A549 (cell line): Measurements from ENCODE around the gene ADAM10. TPM values are rescaled to one million over a fixed set of nuclear protein-coding genes. Genes with fewer than 3 reads are reported as not detected.
A peak's percentile ranks its signal among the peaks of the same experiment; 100 is the strongest.
"Not testable (repeated sequence)": the region's sequence is repeated elsewhere in the genome, so short reads cannot be mapped to it uniquely, and the experiment has no call there.

ENCODE experiments used
- ATAC-seq, 2 experiments: fragments of 200-7000 bp in 1 of 2; fragments of >200 bp in 1 of 2; cut with Nextera tagmentation in 1 of 2; cut with Tn5 transposase in 1 of 2; 3 replicates each; pipeline versions ENCODE4 v1.8.0 to v1.9.1; 2018 to 2020; ENCODE audit warnings: mild to moderate bottlenecking in 1 of 2, moderate library complexity in 1 of 2
- CTCF ChIA-PET: fragments of 300-600 bp; sonication (Branson Sonifier 250); formaldehyde crosslinking; extraction: SDS; loops from one replicate; lab custom pipeline; 2021; ENCODE audit warnings: antibody characterized with exemption, inconsistent platforms; lab: Yijun Ruan, JAX
- POLR2A ChIA-PET: fragments of 350-600 bp; formaldehyde crosslinking; extraction: SDS; loops from one replicate; lab custom pipeline; 2021; ENCODE audit warnings: antibody characterized with exemption, inconsistent platforms; lab: Yijun Ruan, JAX
- DNase-seq, 2 experiments: peaks; one replicate each; pipeline versions ENCODE4 v3.0.0 to v3.0.0-alpha.2; 2011 to 2016; ENCODE audit warnings: low read depth in 1 of 2, low spot score in 1 of 2
- FAIRE-seq: peaks from 2 replicates; lab custom pipeline; 2011; peaks lifted over from hg19 to GRCh38; lab: Jason Lieb, UNC
- H3K27ac ChIP-seq, 2 experiments: fragments of >200 bp; sonication (Bioruptor Twin); formaldehyde crosslinking; 3 replicates each; pipeline ENCODE4 v1.5.1; 2016 to 2017
- H3K4me1 ChIP-seq: fragments of >200 bp; sonication (Bioruptor Twin); formaldehyde crosslinking; 3 replicates; pipeline ENCODE4 v1.6.1; 2016
- H3K4me2 ChIP-seq: fragments of >200 bp; sonication (Bioruptor Twin); formaldehyde crosslinking; 3 replicates; pipeline ENCODE4 v1.6.1; 2016
- H3K4me3 ChIP-seq: fragments of >200 bp; sonication (Bioruptor Twin); formaldehyde crosslinking; 3 replicates; pipeline ENCODE4 v1.5.1; 2016
- H3K9me3 ChIP-seq: fragments of >200 bp; sonication (Bioruptor Twin); formaldehyde crosslinking; 3 replicates; pipeline ENCODE4 v1.6.1; 2016
- BHLHE40 ChIP-seq: IDR thresholded peaks from 2 replicates; pipeline ENCODE4 v1.6.1; 2012; ENCODE audit warnings: low read depth, low read length, inconsistent platforms
- CEBPB ChIP-seq, 2 experiments: fragments of >200 bp in 1 of 2; sonication (Bioruptor Twin) in 1 of 2; formaldehyde crosslinking in 1 of 2; IDR thresholded peaks; 2 replicates each; pipeline ENCODE4 v1.6.1; 2012 to 2016
- EHF ChIP-seq: fragments of 250-450 bp; sonication (Bioruptor Pico); IDR thresholded peaks from 2 replicates; pipeline ENCODE4 v1.5.0; 2020; ENCODE audit warnings: mild to moderate bottlenecking
- EP300 ChIP-seq, 2 experiments: fragments of >200 bp; sonication (Bioruptor Twin); formaldehyde crosslinking; IDR thresholded peaks; 2 replicates in 1 of 2; 3 replicates in 1 of 2; pipeline ENCODE4 v1.6.1; 2016 to 2017
- FOSL2 ChIP-seq, 2 experiments: fragments of 450-650 bp in 1 of 2; fragments of >200 bp in 1 of 2; sonication (Bioruptor Twin) in 1 of 2; formaldehyde crosslinking; IDR thresholded peaks; 2 replicates each; pipeline versions ENCODE4 v1.5.0 to v1.6.1; 2016 to 2020; ENCODE audit warnings: mild to moderate bottlenecking in 1 of 2, moderate library complexity in 1 of 2
- FOXS1 ChIP-seq: fragments of 250-450 bp; sonication (Bioruptor Pico); IDR thresholded peaks from 2 replicates; pipeline ENCODE4 v1.5.0; 2020; ENCODE audit warnings: mild to moderate bottlenecking, moderate library complexity
- GATA3 ChIP-seq: IDR thresholded peaks from 2 replicates; pipeline ENCODE4 v1.6.1; 2012; ENCODE audit warnings: borderline replicate concordance
- HDAC2 ChIP-seq: fragments of 200-600 bp; sonication (generic); IDR thresholded peaks from 2 replicates; pipeline ENCODE4 v1.6.1; 2016
- HEYL ChIP-seq: fragments of 250-450 bp; sonication (Bioruptor Pico); IDR thresholded peaks from 2 replicates; pipeline ENCODE4 v1.8.0; 2021; ENCODE audit warnings: mild to moderate bottlenecking, moderate library complexity
- HOXB13 ChIP-seq: fragments of 250-450 bp; sonication (Bioruptor Pico); IDR thresholded peaks from 2 replicates; pipeline ENCODE4 v1.5.0; 2020; ENCODE audit warnings: low read depth, mild to moderate bottlenecking, moderate library complexity
- KDM1A ChIP-seq: fragments of 200-600 bp; sonication (generic); IDR thresholded peaks from 2 replicates; pipeline ENCODE4 v1.6.1; 2016; ENCODE audit warnings: low read depth, mild to moderate bottlenecking
- MYC ChIP-seq: IDR thresholded peaks from 2 replicates; pipeline ENCODE4 v1.6.1; 2012; ENCODE audit warnings: mild to moderate bottlenecking, inconsistent platforms, low read length, improper control_type of control experiment, borderline replicate concordance
- NR3C1 ChIP-seq: fragments of >200 bp; sonication (Bioruptor Twin); formaldehyde crosslinking; IDR thresholded peaks from 3 replicates; pipeline ENCODE4 v1.6.1; 2017
- RCOR1 ChIP-seq: fragments of 150-350 bp; IDR thresholded peaks from 2 replicates; pipeline ENCODE4 v1.6.1; 2014; ENCODE audit warnings: antibody characterized with exemption, low read length, low read depth
- RFX5 ChIP-seq: fragments of 450-650 bp; IDR thresholded peaks from 2 replicates; pipeline ENCODE4 v1.7.1; 2014; ENCODE audit warnings: antibody characterized with exemption, mild to moderate bottlenecking, moderate library complexity
- ZNF302 ChIP-seq: fragments of 250-450 bp; sonication (Bioruptor Pico); IDR thresholded peaks from 2 replicates; pipeline ENCODE4 v1.9.0; 2021; ENCODE audit warnings: inconsistent platforms, mild to moderate bottlenecking, moderate library complexity
- WGBS: methylation state at CpG from one replicate; pipeline ENCODE4 v1.1.6; 2017; ENCODE audit errors: missing lambda C conversion rate; 5-methylcytosine and 5-hydroxymethylcytosine counted together
- polyA plus RNA-seq, 4 experiments: library from polyadenylated mRNA; depleted of rRNA in 3 of 4; stranded (reverse); fragments of >200 nt; fragmentation: RNase III in 1 of 4; extraction: RNeasy Plus Mini Kit Qiagen cat#74134 plus additional on column Dnase treatment in 1 of 4; gene quantifications; 2 replicates in 3 of 4; 3 replicates in 1 of 4; pipeline ENCODE4 v1.2.3, GENCODE V29; 2011 to 2017
- TF ChIP-seq, protein P1 (sequence below): fragments of 150-350 bp; IDR thresholded peaks from 2 replicates; pipeline ENCODE4 v1.6.1; 2014; ENCODE audit warnings: low read depth, mild to moderate bottlenecking, low read length
- TF ChIP-seq, protein P2 (sequence below): IDR thresholded peaks from 2 replicates; pipeline ENCODE4 v1.6.1; 2012; ENCODE audit warnings: low read depth, borderline replicate concordance
- TF ChIP-seq, protein P3 (sequence below): fragments of 250-450 bp; sonication (Bioruptor Pico); IDR thresholded peaks from 2 replicates; pipeline ENCODE4 v1.5.0; 2020; ENCODE audit warnings: low read depth, mild to moderate bottlenecking, moderate library complexity
- TF ChIP-seq, protein P4 (sequence below): fragments of 200-600 bp; sonication (generic); IDR thresholded peaks from 2 replicates; pipeline ENCODE4 v1.6.1; 2016; ENCODE audit warnings: antibody characterized with exemption, mild to moderate bottlenecking, moderate library complexity

Gene ADAM10
- polyA plus RNA-seq, 2 of the 4 experiments (the other 2 are of a cell fraction) = 200 to 210 TPM

DNA sequence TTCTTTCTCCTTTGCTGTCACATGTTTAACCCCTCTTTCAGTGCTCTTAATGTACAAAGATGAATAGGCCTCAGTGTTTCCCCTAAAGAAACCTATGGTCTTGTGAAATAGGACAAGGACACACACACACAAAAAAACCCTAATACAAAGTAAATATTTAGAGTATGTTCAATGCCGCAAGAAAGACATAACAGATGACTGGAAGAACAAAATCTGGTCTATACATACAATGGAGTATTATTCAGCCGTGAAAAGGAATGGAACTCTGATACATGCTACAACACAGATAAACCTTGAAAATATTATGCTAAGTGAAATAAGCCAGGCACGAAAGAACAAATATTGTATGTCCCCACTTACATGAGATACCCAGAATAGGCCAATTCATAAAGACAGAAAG is 123.1 kb downstream of the ADAM10 start:
- no peak for DNase-seq
- Histone ChIP-seq H3K27ac (no peak overlapping the region), H3K4me1 (peaks cover 20% of the 10 kb centered on the region; the same call in 2 of the 3 replicates), H3K4me3 (no peak overlapping the region), H3K9me3 (no peaks in the 10 kb centered on the region), H3K4me2 (no peak overlapping the region)
- no peak for ATAC-seq
- 89% methylated on average over 3 of the region's 3 CpGs for WGBS
- FAIRE-seq = no peak
- TF ChIP-seq, protein P1, sequence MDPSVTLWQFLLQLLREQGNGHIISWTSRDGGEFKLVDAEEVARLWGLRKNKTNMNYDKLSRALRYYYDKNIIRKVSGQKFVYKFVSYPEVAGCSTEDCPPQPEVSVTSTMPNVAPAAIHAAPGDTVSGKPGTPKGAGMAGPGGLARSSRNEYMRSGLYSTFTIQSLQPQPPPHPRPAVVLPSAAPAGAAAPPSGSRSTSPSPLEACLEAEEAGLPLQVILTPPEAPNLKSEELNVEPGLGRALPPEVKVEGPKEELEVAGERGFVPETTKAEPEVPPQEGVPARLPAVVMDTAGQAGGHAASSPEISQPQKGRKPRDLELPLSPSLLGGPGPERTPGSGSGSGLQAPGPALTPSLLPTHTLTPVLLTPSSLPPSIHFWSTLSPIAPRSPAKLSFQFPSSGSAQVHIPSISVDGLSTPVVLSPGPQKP = no peak
- TF ChIP-seq GATA3 (no peak), RFX5 (no peak), NR3C1 (no peak), RCOR1 (no peak), EHF (CRISPR knock-in tag) (no peak)
- TF ChIP-seq, protein P2, sequence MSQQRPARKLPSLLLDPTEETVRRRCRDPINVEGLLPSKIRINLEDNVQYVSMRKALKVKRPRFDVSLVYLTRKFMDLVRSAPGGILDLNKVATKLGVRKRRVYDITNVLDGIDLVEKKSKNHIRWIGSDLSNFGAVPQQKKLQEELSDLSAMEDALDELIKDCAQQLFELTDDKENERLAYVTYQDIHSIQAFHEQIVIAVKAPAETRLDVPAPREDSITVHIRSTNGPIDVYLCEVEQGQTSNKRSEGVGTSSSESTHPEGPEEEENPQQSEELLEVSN = no peak
- POLR2A ChIA-PET = no interaction called here
- CTCF ChIA-PET = no interaction called here

DNA sequence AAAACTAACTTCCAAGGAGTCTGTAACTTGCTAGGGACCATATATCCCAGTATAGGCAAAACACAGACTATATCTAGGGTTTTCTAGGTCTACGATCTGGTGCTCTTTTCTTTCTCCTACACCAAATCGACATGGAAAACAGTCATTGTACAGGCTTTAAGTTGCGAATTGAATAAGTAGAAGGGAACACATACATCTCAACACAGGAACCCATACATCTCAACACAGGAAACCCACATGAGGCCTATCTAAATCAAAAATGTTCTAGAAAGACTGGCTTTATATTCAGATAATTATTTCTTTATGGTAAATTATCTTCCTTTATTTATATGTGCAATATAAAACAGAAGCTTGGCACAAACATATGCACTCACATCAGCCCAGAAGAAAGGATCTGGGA is 126.6 kb downstream of the ADAM10 start:
- WGBS = 89% methylated on average over 3 of the region's 3 CpGs
- ATAC-seq (no peak), DNase-seq (no peak), FAIRE-seq (no peak)
- CTCF ChIA-PET = interaction anchor here (1.1 kb wide), 1 partner anchor 12 kb away, joined by 3 read pairs; no protein-coding TSS in a partner anchor
- H3K27ac ChIP-seq = no peak overlapping the region
- H3K4me1 ChIP-seq = peaks cover 14% of the 10 kb centered on the region; the same call in 2 of the 3 replicates
- POLR2A ChIA-PET = no interaction called here
- no peak overlapping the region for H3K4me3 ChIP-seq
- no peaks in the 10 kb centered on the region for H3K9me3 ChIP-seq
- no peak overlapping the region for H3K4me2 ChIP-seq
- TF ChIP-seq, protein P3, sequence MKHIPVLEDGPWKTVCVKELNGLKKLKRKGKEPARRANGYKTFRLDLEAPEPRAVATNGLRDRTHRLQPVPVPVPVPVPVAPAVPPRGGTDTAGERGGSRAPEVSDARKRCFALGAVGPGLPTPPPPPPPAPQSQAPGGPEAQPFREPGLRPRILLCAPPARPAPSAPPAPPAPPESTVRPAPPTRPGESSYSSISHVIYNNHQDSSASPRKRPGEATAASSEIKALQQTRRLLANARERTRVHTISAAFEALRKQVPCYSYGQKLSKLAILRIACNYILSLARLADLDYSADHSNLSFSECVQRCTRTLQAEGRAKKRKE (CRISPR knock-in tag) = no peak
- no peak for TF ChIP-seq NR3C1
- TF ChIP-seq HEYL (CRISPR knock-in tag) = no peak
- TF ChIP-seq EP300 (IDR thresholded peaks at IDR 0.05) = no peak
- TF ChIP-seq MYC = no peak
- TF ChIP-seq BHLHE40 = no peak
- TF ChIP-seq CEBPB (IDR thresholded peaks at IDR 0.05) = no peak
- TF ChIP-seq, all 56 proteins: peak for 0

DNA sequence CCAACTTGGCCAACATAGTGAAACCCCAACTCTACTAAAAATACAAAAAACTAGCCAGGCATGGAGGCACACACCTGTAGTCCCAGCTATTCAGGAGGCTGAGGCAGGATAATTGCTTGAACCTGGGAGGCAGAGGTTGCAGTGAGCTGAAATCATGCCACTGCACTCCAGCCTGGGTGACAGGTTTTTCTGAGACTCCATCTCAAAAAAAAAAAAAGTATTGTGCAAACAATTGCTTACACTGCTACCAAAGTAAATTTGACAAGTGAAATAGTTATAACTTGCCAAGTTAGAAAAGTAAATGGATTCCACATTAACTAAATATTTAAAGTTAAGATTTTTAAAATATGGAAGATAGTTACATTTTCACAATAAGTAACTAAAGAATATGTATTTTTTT is 129.2 kb downstream of the ADAM10 start:
- FAIRE-seq, CTCF ChIA-PET, H3K4me2 ChIP-seq, POLR2A ChIA-PET, H3K4me3 ChIP-seq, DNase-seq, H3K4me1 ChIP-seq, H3K27ac ChIP-seq, H3K9me3 ChIP-seq, ATAC-seq: not testable (repeated sequence)

DNA sequence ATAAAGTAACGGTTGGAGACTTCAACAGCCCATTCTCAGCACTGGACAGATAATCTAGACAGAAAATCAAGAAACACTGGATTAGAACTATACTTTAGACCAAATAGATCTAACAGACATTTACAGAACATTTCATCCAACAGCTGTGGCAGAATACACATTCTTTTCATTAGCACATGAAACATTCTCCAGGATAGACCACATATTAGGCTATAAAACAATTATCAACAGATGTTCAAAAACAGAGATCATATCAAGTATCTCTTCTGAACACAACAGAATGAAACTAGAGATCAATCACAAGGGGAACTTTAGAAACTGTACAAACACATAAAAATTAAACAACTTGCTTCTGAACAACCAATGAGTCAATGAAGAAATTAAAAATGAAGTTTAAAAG is 133.3 kb downstream of the ADAM10 start:
- H3K27ac ChIP-seq = no peak overlapping the region
- POLR2A ChIA-PET = no interaction called here
- no peak overlapping the region for H3K4me2 ChIP-seq
- DNase-seq = no peak
- WGBS = 88% methylated on average over 1 of the region's 1 CpG
- CTCF ChIA-PET = interaction anchor here (1.2 kb wide), 1 partner anchor 146 kb away, joined by 3 read pairs; no protein-coding TSS in a partner anchor
- peaks cover 16% of the 10 kb centered on the region for H3K4me1 ChIP-seq
- no peak for TF ChIP-seq EP300 (IDR thresholded peaks at IDR 0.05)
- TF ChIP-seq HDAC2 = no peak
- TF ChIP-seq FOSL2 (IDR thresholded peaks at IDR 0.05) = no peak
- TF ChIP-seq FOSL2 (CRISPR knock-in tag; IDR thresholded peaks at IDR 0.05) = no peak
- TF ChIP-seq KDM1A = no peak
- no peak for TF ChIP-seq ZNF302 (CRISPR knock-in tag)
- no peak for TF ChIP-seq HOXB13
- TF ChIP-seq, protein P4, sequence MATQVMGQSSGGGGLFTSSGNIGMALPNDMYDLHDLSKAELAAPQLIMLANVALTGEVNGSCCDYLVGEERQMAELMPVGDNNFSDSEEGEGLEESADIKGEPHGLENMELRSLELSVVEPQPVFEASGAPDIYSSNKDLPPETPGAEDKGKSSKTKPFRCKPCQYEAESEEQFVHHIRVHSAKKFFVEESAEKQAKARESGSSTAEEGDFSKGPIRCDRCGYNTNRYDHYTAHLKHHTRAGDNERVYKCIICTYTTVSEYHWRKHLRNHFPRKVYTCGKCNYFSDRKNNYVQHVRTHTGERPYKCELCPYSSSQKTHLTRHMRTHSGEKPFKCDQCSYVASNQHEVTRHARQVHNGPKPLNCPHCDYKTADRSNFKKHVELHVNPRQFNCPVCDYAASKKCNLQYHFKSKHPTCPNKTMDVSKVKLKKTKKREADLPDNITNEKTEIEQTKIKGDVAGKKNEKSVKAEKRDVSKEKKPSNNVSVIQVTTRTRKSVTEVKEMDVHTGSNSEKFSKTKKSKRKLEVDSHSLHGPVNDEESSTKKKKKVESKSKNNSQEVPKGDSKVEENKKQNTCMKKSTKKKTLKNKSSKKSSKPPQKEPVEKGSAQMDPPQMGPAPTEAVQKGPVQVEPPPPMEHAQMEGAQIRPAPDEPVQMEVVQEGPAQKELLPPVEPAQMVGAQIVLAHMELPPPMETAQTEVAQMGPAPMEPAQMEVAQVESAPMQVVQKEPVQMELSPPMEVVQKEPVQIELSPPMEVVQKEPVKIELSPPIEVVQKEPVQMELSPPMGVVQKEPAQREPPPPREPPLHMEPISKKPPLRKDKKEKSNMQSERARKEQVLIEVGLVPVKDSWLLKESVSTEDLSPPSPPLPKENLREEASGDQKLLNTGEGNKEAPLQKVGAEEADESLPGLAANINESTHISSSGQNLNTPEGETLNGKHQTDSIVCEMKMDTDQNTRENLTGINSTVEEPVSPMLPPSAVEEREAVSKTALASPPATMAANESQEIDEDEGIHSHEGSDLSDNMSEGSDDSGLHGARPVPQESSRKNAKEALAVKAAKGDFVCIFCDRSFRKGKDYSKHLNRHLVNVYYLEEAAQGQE = no peak
- TF ChIP-seq FOXS1 (CRISPR knock-in tag) = no peak
- no peak overlapping the region for H3K4me3 ChIP-seq
- H3K9me3 ChIP-seq = peaks cover 12% of the 10 kb centered on the region
- no peak for ATAC-seq
- FAIRE-seq = peak; percentile 56
